Kidney epithelial cell (primary cell): ENCODE data around the gene SPN. TPM values are rescaled to one million over a fixed set of nuclear protein-coding genes. Genes with fewer than 3 reads are reported as not detected.
A peak's percentile ranks its signal among the peaks of the same experiment; 100 is the strongest.
"Not testable (repeated sequence)": the region's sequence is repeated elsewhere in the genome, so short reads cannot be mapped to it uniquely, and the experiment has no call there.

Experiments
- DNase-seq: peaks from one replicate; pipeline ENCODE4 v3.0.0-alpha.2; 2010; ENCODE audit warnings: low read depth
- H3K27me3 ChIP-seq: 2 replicates; pipeline ENCODE4 v1.6.0; 2011; ENCODE audit warnings: low read length; ENCODE audit not compliant: control insufficient read depth, insufficient read depth
- H3K36me3 ChIP-seq: 2 replicates; pipeline ENCODE4 v1.5.1; 2011; ENCODE audit warnings: low read length; ENCODE audit not compliant: control insufficient read depth, insufficient read depth
- H3K4me3 ChIP-seq: 2 replicates; pipeline ENCODE4 v1.5.1; 2011; ENCODE audit warnings: low read depth, mild to moderate bottlenecking, control low read depth, low read length
- total RNA-seq: library from RNA; depleted of rRNA; stranded (reverse); fragments of >200 nt; gene quantifications from 2 replicates; pipeline ENCODE4 v1.2.3, GENCODE V29; 2015
- TF ChIP-seq, protein P1 (sequence below): IDR thresholded peaks from 2 replicates; pipeline ENCODE4 v1.5.1; 2011; ENCODE audit warnings: mild to moderate bottlenecking, moderate library complexity, low read length, control low read depth, inconsistent platforms; ENCODE audit not compliant: insufficient read depth, poor library complexity, severe bottlenecking

The SPN gene
- total RNA-seq, 1 donor from 2014 or later, result 1.0 TPM

DNA sequence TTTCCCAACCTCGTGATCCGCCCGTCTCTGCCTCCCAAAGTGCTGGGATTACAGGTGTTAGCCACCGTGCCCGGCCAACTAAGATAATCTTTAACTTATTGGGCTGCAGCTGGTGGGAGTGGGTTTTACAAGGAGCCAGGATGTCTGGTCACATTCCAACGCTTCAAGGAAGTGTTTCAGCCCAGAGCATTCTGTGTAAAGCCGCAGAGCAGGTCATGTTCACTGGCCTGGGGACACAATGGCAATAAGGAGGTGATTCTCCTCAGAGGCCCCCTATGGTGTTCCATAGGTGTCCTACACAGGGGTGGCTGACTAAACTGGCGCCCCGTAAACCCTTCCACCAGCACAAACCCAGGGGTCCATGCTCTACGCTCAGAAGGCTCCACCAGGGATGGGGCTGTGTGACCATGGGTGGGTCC is 17.1 kb downstream of the SPN start:
- DNase-seq, result peak; percentile 84
- Histone ChIP-seq H3K36me3 (no peaks in the 10 kb centered on the region), H3K4me3 (peak overlapping the region; percentile 13), H3K27me3 (no peaks in the 10 kb centered on the region)
- TF ChIP-seq, protein P1, sequence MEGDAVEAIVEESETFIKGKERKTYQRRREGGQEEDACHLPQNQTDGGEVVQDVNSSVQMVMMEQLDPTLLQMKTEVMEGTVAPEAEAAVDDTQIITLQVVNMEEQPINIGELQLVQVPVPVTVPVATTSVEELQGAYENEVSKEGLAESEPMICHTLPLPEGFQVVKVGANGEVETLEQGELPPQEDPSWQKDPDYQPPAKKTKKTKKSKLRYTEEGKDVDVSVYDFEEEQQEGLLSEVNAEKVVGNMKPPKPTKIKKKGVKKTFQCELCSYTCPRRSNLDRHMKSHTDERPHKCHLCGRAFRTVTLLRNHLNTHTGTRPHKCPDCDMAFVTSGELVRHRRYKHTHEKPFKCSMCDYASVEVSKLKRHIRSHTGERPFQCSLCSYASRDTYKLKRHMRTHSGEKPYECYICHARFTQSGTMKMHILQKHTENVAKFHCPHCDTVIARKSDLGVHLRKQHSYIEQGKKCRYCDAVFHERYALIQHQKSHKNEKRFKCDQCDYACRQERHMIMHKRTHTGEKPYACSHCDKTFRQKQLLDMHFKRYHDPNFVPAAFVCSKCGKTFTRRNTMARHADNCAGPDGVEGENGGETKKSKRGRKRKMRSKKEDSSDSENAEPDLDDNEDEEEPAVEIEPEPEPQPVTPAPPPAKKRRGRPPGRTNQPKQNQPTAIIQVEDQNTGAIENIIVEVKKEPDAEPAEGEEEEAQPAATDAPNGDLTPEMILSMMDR, result no peak

- TF ChIP-seq, protein P1, result no peak
- H3K36me3 ChIP-seq, result no peaks in the 10 kb centered on the region
- no peak overlapping the region for H3K4me3 ChIP-seq
- H3K27me3 ChIP-seq, result no peaks in the 10 kb centered on the region
- no peak for DNase-seq
Measured at GRCh38 chr16:29683543-29684090, 20.6 kb downstream of the SPN start.

DNA sequence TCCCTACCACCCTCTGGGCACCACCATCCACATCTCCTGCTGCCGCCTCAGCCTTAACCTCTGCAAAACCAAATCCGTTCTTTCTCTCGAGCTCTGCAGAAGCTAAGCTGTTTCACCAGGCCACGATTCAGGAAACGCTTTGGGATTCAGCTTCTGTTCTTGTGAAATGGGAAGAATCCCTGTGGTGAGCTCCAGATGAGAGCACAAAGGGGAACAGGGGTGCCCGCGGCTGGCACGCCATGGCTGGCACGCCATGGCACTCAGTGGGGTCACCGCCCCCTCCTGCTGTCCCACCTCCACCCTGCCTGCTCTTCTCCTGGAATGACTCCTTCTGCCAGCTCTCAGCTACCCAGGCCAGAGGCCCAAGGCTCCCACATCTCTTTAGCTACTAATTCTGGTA is 21.6 kb downstream of the SPN start:
- TF ChIP-seq, protein P1, result no peak
- no peak for DNase-seq
- no peak overlapping the region for H3K4me3 ChIP-seq
- H3K36me3 ChIP-seq, result no peaks in the 10 kb centered on the region
- no peaks in the 10 kb centered on the region for H3K27me3 ChIP-seq

- H3K36me3 ChIP-seq, result no peaks in the 10 kb centered on the region
- DNase-seq, result no peak
- TF ChIP-seq, protein P1, result no peak
- H3K4me3 ChIP-seq, result no peak overlapping the region
- H3K27me3 ChIP-seq, result no peaks in the 10 kb centered on the region
Measured at GRCh38 chr16:29686740-29687332, 23.8 kb downstream of the SPN start.

GRCh38 chr16:29687755-29688154 is 24.7 kb downstream of the SPN start:
- DNase-seq, result no peak
- TF ChIP-seq, protein P1, result no peak
- Histone ChIP-seq H3K4me3 (no peak overlapping the region), H3K27me3 (no peaks in the 10 kb centered on the region), H3K36me3 (no peaks in the 10 kb centered on the region)

- H3K4me3 ChIP-seq, result no peak overlapping the region
- TF ChIP-seq, protein P1, result no peak
- no peaks in the 10 kb centered on the region for H3K36me3 ChIP-seq
- H3K27me3 ChIP-seq, result no peaks in the 10 kb centered on the region
- no peak for DNase-seq
Measured at GRCh38 chr16:29688172-29688571, 25.1 kb downstream of the SPN start.

DNA sequence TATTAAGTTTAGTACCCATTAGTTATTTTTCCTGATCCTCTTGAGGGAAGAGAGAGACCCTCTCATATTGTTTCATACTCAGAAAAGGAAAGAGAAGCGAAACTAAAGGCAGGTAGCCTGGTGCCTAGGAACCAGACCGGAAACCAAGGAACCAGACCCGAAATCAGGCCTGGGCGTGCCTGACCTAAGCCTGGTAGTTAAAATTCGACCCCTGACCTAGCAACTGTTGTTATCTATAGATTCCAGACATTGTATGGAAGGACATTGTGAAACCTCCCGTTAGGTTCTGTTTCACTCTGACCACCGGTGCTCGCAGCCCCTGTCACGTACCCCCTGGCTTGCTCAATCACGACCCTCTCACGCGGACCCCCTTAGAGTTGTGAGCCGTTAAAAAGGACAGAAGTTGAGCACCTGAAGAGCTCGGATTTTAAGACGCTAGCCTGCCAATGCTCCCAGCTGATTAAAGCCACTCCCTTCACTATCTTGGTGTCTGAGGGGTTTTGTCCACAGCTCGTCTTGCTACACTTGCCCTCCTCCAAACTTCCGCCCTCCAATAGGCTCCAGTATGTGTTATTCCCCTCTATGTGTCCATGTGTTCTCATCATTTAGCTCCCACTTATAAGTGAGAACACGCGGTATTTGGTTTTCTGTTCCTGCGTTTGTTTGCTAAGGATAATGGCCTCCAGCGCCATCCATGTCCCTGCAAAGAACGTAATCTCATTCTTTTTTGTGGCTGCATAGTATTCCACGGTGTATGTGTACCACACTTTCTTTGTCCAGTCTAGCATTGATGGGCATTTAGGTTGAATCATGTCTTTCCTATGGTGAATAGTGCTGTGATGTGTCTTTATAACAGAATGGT is 26.7 kb downstream of the SPN start:
- DNase-seq, H3K27me3 ChIP-seq, H3K4me3 ChIP-seq, H3K36me3 ChIP-seq: not testable (repeated sequence)

- not testable (repeated sequence) for H3K27me3 ChIP-seq, DNase-seq, H3K36me3 ChIP-seq, H3K4me3 ChIP-seq
Measured at GRCh38 chr16:29692606-29693005, 29.6 kb downstream of the SPN start.
